ENCODE results near the gene UQCRC2.

Gene UQCRC2

DNA sequence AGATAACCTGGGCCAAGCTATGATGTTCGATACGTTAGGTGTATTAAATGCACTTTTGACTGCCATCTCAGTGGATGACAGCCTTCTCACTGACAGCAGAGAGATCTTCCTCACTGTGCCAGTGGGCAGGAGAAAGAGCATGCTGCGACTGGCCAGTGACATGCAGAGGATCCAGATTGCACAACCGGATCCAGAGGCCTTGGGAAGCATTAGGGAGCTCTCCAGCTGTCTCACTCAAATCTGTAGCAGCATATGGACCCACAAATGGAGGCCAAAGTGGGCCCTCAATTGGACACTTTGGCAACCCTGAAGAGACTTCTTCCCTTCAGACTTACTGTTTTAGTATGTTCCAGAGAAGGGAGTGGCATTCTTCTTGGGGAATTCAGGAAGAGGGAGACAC, 26.9 kb downstream of the UQCRC2 start:
- Histone ChIP-seq H3K4me1 (ENCODE audit: control insufficient read depth, insufficient read depth, low read length) (no peaks in the 10 kb centered on the region), H3K9me3 (ENCODE audit: control insufficient read depth, low read length) (no peaks in the 10 kb centered on the region), H3K27ac (ENCODE audit: insufficient read depth, low read depth, low read length, poor library complexity, severe bottlenecking) (no peak overlapping the region), H3K27me3 (ENCODE audit: control insufficient read depth, insufficient read depth, low read length, poor library complexity, severe bottlenecking) (no peaks in the 10 kb centered on the region), H3K36me3 (ENCODE audit: control insufficient read depth, insufficient read depth, low read length) (peaks cover 56% of the 10 kb centered on the region), H3K4me3 (ENCODE audit: insufficient read depth, low read depth, low read length) (no peak overlapping the region)
- 95 to 97% methylated on average over 4 of the region's 4 CpGs for WGBS, 2 experiments

DNA sequence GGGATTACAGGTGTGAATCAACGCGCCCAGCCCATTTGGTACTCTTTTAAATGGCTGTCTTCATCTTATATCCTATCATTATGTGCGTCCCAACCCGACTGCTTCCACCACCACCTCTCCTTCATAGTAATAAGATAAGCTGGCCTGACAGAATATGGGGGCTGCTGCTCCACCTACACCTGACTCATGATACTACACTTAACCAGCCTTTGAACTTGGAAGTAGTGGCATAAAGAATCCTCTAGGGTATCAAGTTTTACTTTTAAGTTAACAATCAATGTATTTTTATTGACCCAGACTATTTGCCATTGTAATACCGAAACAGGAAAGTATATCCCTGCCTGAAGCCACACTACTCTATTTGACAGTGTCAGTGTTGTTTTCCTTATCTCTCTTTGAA, 28.9 kb downstream of the UQCRC2 start:
- WGBS, 2 experiments, result 98 to 99% methylated on average over 5 of the region's 5 CpGs
- Histone ChIP-seq H3K4me3 (ENCODE audit: insufficient read depth, low read depth, low read length) (no peak overlapping the region), H3K4me1 (ENCODE audit: control insufficient read depth, insufficient read depth, low read length) (no peaks in the 10 kb centered on the region), H3K9me3 (ENCODE audit: control insufficient read depth, low read length) (no peaks in the 10 kb centered on the region), H3K27me3 (ENCODE audit: control insufficient read depth, insufficient read depth, low read length, poor library complexity, severe bottlenecking) (no peaks in the 10 kb centered on the region), H3K27ac (ENCODE audit: insufficient read depth, low read depth, low read length, poor library complexity, severe bottlenecking) (no peak overlapping the region), H3K36me3 (ENCODE audit: control insufficient read depth, insufficient read depth, low read length) (peaks cover 43% of the 10 kb centered on the region)

DNA sequence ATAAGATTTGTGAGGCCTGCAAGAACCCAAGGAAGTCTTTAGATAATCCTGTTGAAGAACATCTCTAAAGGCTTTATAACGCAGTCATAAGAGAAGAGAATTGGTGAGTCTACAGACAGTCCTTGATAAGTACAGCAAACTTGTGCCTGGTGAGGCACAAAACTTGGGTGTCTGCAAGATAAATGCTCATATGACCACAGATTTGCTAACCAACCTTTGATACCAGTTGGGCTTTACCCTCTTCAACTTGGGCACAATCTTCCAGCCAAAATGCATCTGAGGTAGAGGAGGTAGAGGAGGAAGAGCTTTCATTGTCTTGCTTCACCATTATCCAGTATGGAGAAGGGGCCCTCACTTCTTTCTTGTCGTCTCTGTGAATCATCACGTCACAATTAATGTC, 30.9 kb downstream of the UQCRC2 start:
- no peak overlapping the region for H3K27ac ChIP-seq (ENCODE audit: insufficient read depth, low read depth, low read length, poor library complexity, severe bottlenecking)
- peaks cover 32% of the 10 kb centered on the region for H3K36me3 ChIP-seq (ENCODE audit: control insufficient read depth, insufficient read depth, low read length)
- no peaks in the 10 kb centered on the region for H3K9me3 ChIP-seq (ENCODE audit: control insufficient read depth, low read length)
- H3K4me1 ChIP-seq (ENCODE audit: control insufficient read depth, insufficient read depth, low read length), result no peaks in the 10 kb centered on the region
- no peak overlapping the region for H3K4me3 ChIP-seq (ENCODE audit: insufficient read depth, low read depth, low read length)
- H3K27me3 ChIP-seq (ENCODE audit: control insufficient read depth, insufficient read depth, low read length, poor library complexity, severe bottlenecking), result no peaks in the 10 kb centered on the region
- 93 to 96% methylated on average over 3 of the region's 3 CpGs for WGBS, 2 experiments

DNA sequence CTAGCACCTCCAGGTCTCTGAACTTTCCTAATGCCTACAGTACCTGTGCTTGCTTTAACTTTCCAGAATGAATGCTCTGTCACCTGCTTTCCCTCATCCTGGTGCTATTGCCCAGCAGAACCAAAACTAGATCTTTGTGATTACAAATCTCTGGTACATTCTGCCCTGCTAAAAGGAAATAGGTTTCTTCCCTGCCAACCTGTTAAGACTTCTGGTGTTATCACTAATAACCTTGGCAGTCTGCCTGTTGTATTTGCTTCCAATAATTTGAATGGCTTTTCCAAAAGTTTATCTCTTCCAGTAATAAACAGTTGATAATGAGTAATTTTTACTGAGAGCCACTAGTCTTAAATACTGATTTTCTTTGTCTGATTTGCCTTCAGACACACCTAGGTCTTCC, 32.4 kb downstream of the UQCRC2 start:
- Histone ChIP-seq H3K9me3 (ENCODE audit: control insufficient read depth, low read length) (no peaks in the 10 kb centered on the region), H3K36me3 (ENCODE audit: control insufficient read depth, insufficient read depth, low read length) (peaks cover 17% of the 10 kb centered on the region), H3K27me3 (ENCODE audit: control insufficient read depth, insufficient read depth, low read length, poor library complexity, severe bottlenecking) (no peaks in the 10 kb centered on the region), H3K27ac (ENCODE audit: insufficient read depth, low read depth, low read length, poor library complexity, severe bottlenecking) (no peak overlapping the region), H3K4me1 (ENCODE audit: control insufficient read depth, insufficient read depth, low read length) (no peaks in the 10 kb centered on the region), H3K4me3 (ENCODE audit: insufficient read depth, low read depth, low read length) (no peak overlapping the region)

DNA sequence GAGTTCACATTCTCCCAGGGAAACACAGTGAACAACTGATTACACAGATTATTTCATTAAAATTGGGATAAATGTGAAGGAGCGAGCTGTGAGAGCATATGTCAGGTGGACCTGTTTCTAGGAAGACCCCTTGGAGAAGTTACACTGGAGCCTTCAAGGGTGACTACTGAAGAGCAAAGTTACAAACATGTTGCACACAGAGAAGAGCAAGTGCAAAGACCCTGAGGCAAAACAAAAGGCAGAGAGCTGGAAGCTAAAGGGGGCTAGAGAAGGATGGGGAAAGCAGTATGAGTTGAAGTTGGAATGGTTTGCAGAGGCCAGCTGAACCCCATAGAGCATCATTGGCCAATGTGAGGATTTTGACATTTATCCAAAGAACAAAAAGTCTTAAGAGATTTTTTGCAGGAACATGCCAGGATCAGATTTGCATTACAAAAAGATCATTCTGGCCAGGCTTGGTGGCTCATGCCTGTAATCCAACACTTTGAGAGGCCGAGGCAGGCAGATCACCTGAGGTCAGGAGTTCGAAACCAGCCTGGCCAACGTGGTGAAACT, 33.6 kb downstream of the UQCRC2 start:
- H3K27me3 ChIP-seq (ENCODE audit: control insufficient read depth, insufficient read depth, low read length, poor library complexity, severe bottlenecking), result no peaks in the 10 kb centered on the region
- WGBS, 2 experiments, result 87 to 89% methylated on average over 4 of the region's 4 CpGs

DNA sequence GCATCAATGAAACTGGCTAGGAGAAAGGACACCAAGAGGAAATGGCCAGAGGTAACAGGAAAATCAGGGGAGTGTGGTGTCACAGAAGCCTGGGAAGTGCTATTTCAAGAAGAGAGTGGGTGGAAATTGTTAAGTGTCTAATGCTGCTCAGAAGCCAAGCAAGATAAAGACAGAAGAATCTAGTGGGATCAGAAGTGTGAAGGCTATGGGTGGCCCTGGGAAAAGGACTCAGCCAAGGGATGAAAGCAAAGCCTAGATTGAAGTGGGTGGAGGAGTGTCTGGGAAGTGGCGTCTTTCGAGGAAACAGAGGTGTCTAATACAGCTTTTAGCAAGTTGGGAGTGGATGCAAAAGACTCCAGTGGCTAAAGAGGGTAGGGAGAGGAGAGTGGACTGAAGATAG, 34.3 kb downstream of the UQCRC2 start:
- 96% methylated on average over 2 of the region's 2 CpGs for whole genome bisulfite sequencing, 2 experiments
- no peak overlapping the region for H3K4me3 ChIP-seq (ENCODE audit: insufficient read depth, low read depth, low read length)
- no peaks in the 10 kb centered on the region for H3K9me3 ChIP-seq (ENCODE audit: control insufficient read depth, low read length)
- no peaks in the 10 kb centered on the region for H3K4me1 ChIP-seq (ENCODE audit: control insufficient read depth, insufficient read depth, low read length)
- no peaks in the 10 kb centered on the region for H3K27me3 ChIP-seq (ENCODE audit: control insufficient read depth, insufficient read depth, low read length, poor library complexity, severe bottlenecking)
- H3K27ac ChIP-seq (ENCODE audit: insufficient read depth, low read depth, low read length, poor library complexity, severe bottlenecking), result no peak overlapping the region
- peaks cover 7% of the 10 kb centered on the region for H3K36me3 ChIP-seq (ENCODE audit: control insufficient read depth, insufficient read depth, low read length)

More for the DNA sequence above, 33.6 kb downstream of the UQCRC2 start:
- Histone ChIP-seq H3K4me1 (ENCODE audit: control insufficient read depth, insufficient read depth, low read length) (no peaks in the 10 kb centered on the region), H3K9me3 (ENCODE audit: control insufficient read depth, low read length) (no peaks in the 10 kb centered on the region), H3K27ac (ENCODE audit: insufficient read depth, low read depth, low read length, poor library complexity, severe bottlenecking) (no peak overlapping the region), H3K36me3 (ENCODE audit: control insufficient read depth, insufficient read depth, low read length) (peaks cover 13% of the 10 kb centered on the region), H3K4me3 (ENCODE audit: insufficient read depth, low read depth, low read length) (no peak overlapping the region)

DNA sequence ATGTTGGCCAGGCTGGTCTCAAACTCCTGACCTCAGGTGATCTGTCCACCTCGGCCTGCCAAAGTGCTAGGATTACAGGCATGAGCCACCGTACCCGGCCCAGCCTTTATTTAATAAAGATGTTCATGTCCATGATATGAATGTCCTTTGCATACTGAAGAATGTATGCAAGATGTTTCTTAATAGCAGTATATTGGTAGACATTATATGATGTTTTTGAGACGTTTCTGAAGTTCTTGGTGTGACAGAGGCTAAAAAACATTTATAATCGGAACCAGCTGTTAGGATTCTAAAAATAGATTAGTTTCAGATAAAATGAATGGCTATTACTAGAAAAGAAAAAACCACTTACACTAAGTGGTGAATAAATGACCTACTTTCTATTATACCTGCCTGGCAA, 36.0 kb downstream of the UQCRC2 start:
- Histone ChIP-seq H3K4me3 (ENCODE audit: insufficient read depth, low read depth, low read length) (no peak overlapping the region), H3K9me3 (ENCODE audit: control insufficient read depth, low read length) (no peaks in the 10 kb centered on the region), H3K36me3 (ENCODE audit: control insufficient read depth, insufficient read depth, low read length) (no peaks in the 10 kb centered on the region), H3K27me3 (ENCODE audit: control insufficient read depth, insufficient read depth, low read length, poor library complexity, severe bottlenecking) (no peaks in the 10 kb centered on the region), H3K27ac (ENCODE audit: insufficient read depth, low read depth, low read length, poor library complexity, severe bottlenecking) (no peak overlapping the region), H3K4me1 (ENCODE audit: control insufficient read depth, insufficient read depth, low read length) (no peaks in the 10 kb centered on the region)
- 94 to 97% methylated on average over 5 of the region's 5 CpGs for WGBS, 2 experiments

DNA sequence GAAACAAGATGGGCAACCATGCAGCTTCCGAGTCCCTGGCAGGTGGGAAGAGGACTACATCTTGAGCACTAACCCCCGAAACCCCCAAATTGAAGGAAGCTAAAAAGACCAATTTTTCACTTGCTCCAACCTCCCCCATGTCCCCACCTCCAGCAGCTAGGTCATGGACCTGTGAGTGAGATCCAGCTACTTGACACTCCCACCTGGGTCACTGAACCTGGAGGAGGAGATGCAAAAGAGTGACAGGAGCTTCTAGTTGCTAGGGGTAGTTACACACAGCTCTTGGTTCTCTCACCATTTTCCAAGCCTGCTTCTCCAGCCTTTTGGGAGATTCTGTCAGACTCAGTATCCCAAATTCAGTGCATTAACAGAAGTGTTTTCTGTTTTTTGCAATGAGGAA, 36.6 kb downstream of the UQCRC2 start:
- no peak overlapping the region for H3K27ac ChIP-seq (ENCODE audit: insufficient read depth, low read depth, low read length, poor library complexity, severe bottlenecking)
- no peaks in the 10 kb centered on the region for H3K9me3 ChIP-seq (ENCODE audit: control insufficient read depth, low read length)
- WGBS, 2 experiments, result 86 to 97% methylated on average over 2 of the region's 2 CpGs

DNA sequence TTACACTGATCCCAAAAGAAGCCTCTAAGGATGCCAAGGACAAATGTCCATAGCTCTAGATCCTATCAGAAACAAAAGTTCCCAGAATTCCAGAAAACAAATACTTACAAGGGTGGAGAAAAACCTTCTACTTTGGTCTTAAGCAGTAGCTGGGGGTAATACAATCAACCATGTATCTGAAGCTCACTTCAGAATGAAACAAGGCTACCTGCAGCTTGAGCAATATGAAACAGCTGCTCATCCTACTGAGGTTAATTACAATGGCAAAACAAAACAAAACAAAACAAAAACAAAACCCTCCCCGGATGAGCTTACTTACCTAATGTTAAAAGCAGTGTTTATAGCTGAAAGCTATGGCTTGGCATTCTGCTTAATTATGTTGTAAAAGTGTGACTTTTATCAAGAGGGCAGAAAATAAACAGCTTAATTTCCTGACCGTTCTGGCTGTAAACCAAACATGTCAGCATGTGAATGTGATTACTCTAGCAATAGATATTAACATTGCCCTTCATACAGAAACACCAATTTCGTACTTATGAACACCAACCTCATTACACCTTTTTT, 37.3 kb downstream of the UQCRC2 start:
- WGBS, 2 experiments, result 90 to 92% methylated on average over 2 to 3 of the region's 3 CpGs
- H3K9me3 ChIP-seq (ENCODE audit: control insufficient read depth, low read length), result no peaks in the 10 kb centered on the region
- no peak overlapping the region for H3K4me3 ChIP-seq (ENCODE audit: insufficient read depth, low read depth, low read length)
- no peaks in the 10 kb centered on the region for H3K36me3 ChIP-seq (ENCODE audit: control insufficient read depth, insufficient read depth, low read length)
- no peaks in the 10 kb centered on the region for H3K4me1 ChIP-seq (ENCODE audit: control insufficient read depth, insufficient read depth, low read length)
- H3K27ac ChIP-seq (ENCODE audit: insufficient read depth, low read depth, low read length, poor library complexity, severe bottlenecking), result no peak overlapping the region
- H3K27me3 ChIP-seq (ENCODE audit: control insufficient read depth, insufficient read depth, low read length, poor library complexity, severe bottlenecking), result no peaks in the 10 kb centered on the region

More for the DNA sequence above, 36.6 kb downstream of the UQCRC2 start:
- Histone ChIP-seq H3K27me3 (ENCODE audit: control insufficient read depth, insufficient read depth, low read length, poor library complexity, severe bottlenecking) (no peaks in the 10 kb centered on the region), H3K36me3 (ENCODE audit: control insufficient read depth, insufficient read depth, low read length) (no peaks in the 10 kb centered on the region), H3K4me3 (ENCODE audit: insufficient read depth, low read depth, low read length) (no peak overlapping the region), H3K4me1 (ENCODE audit: control insufficient read depth, insufficient read depth, low read length) (no peaks in the 10 kb centered on the region)

DNA sequence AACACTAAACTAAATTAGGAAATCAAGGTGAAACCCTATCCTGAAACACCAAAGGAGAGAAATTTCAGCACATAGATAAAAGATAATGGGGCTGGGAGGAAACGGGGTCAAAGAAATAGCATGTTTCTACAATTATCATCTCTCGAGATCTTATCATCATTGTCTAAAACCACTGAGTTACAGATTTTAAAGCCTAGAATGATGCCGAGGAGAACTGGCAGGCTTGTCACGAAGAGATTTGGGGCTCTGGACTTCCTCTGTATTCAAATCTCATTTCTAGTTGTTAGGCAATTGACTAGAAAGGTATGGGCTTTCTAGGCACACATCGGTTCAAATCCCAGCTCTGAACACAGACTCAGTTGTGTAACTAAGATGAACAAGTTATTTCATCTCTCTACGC, 38.5 kb downstream of the UQCRC2 start:
- H3K4me1 ChIP-seq (ENCODE audit: control insufficient read depth, insufficient read depth, low read length), result no peaks in the 10 kb centered on the region
- H3K27ac ChIP-seq (ENCODE audit: insufficient read depth, low read depth, low read length, poor library complexity, severe bottlenecking), result no peak overlapping the region
- H3K27me3 ChIP-seq (ENCODE audit: control insufficient read depth, insufficient read depth, low read length, poor library complexity, severe bottlenecking), result no peaks in the 10 kb centered on the region
- H3K4me3 ChIP-seq (ENCODE audit: insufficient read depth, low read depth, low read length), result no peak overlapping the region
- WGBS, 2 experiments, result 89 to 93% methylated on average over 6 of the region's 6 CpGs
- no peaks in the 10 kb centered on the region for H3K9me3 ChIP-seq (ENCODE audit: control insufficient read depth, low read length)
- no peaks in the 10 kb centered on the region for H3K36me3 ChIP-seq (ENCODE audit: control insufficient read depth, insufficient read depth, low read length)
